Measurements from ENCODE around the gene LRP1B.

LRP1B gene

DNA sequence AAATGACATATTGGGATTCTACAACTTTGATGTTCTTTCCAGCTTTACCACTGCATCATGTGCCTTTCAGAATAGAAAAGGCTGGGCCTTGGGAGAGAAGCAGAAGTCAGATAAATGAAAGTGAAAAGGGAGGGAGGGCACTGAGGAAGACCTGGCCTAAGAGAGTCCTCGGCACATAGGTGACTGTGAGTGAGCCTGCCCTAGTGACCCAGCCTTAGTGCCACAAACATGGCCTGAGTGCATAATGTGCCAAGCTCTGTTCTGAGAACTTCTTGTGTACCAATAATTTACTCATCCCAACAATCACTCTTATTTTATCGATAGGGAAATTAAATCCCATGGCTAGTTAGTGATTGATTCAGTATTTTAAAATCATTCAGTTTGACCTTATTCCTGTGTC lies 436.6 kb downstream of the LRP1B start:
- H3K4me2 ChIP-seq (ENCODE audit: low read depth, low read length, poor library complexity, severe bottlenecking) = no peak overlapping the region
- H3K4me3 ChIP-seq (ENCODE audit: low read length, poor library complexity, severe bottlenecking) = no peak overlapping the region
- H3K9me2 ChIP-seq (replicated peaks; ENCODE audit: low read depth, low read length) = no peaks in the 10 kb centered on the region
- no peaks in the 10 kb centered on the region for H3K4me1 ChIP-seq (ENCODE audit: insufficient read depth, low read length, poor library complexity, severe bottlenecking)
- no peaks in the 10 kb centered on the region for H3K27me3 ChIP-seq (ENCODE audit: insufficient read depth, low read length, poor library complexity, severe bottlenecking)
- no peaks in the 10 kb centered on the region for H3K79me2 ChIP-seq (ENCODE audit: insufficient read depth, low read length)
- no peaks in the 10 kb centered on the region for H3K36me3 ChIP-seq (ENCODE audit: insufficient read depth, low read length)
- no peaks in the 10 kb centered on the region for H4K20me1 ChIP-seq (ENCODE audit: insufficient read depth, low read length, poor library complexity, severe bottlenecking)
- H2AFZ ChIP-seq (ENCODE audit: low read length) = no peak overlapping the region
- no peaks in the 10 kb centered on the region for H3K9me3 ChIP-seq (ENCODE audit: insufficient read depth, low read depth, low read length)
- H3K9ac ChIP-seq (ENCODE audit: low read depth, low read length, poor library complexity, severe bottlenecking) = no peak overlapping the region
- TF ChIP-seq, protein P1, sequence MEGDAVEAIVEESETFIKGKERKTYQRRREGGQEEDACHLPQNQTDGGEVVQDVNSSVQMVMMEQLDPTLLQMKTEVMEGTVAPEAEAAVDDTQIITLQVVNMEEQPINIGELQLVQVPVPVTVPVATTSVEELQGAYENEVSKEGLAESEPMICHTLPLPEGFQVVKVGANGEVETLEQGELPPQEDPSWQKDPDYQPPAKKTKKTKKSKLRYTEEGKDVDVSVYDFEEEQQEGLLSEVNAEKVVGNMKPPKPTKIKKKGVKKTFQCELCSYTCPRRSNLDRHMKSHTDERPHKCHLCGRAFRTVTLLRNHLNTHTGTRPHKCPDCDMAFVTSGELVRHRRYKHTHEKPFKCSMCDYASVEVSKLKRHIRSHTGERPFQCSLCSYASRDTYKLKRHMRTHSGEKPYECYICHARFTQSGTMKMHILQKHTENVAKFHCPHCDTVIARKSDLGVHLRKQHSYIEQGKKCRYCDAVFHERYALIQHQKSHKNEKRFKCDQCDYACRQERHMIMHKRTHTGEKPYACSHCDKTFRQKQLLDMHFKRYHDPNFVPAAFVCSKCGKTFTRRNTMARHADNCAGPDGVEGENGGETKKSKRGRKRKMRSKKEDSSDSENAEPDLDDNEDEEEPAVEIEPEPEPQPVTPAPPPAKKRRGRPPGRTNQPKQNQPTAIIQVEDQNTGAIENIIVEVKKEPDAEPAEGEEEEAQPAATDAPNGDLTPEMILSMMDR (conservative IDR thresholded peaks at IDR 0.05; ENCODE audit: low read length) = no peak
- no peak for TF ChIP-seq EZH2phosphoT487 (IDR thresholded peaks at IDR 0.05; ENCODE audit: borderline replicate concordance)
- H3F3A ChIP-seq (ENCODE audit: low read depth) = no peaks in the 10 kb centered on the region

DNA sequence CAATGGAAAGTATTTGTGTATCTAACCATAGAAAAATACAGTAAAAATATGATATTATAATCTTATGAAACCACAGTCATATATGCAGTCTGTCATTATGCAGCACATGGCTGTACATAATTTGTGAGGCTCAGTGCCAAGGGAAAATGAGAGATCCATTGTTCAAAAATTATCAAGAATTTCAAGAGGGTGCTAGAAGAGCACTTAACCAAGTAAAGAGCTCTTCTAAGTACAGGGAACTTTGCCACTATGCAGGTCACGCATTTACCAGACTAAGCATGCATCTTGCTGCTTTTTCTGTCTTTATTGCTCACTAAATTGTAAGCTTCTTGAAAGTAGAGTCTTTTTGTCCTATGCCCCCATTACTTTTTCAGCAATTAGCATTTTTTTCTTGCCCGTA lies 438.0 kb downstream of the LRP1B start:
- no peaks in the 10 kb centered on the region for H3F3A ChIP-seq (ENCODE audit: low read depth)
- no peaks in the 10 kb centered on the region for H3K4me1 ChIP-seq (ENCODE audit: insufficient read depth, low read length, poor library complexity, severe bottlenecking)
- H3K79me2 ChIP-seq (ENCODE audit: insufficient read depth, low read length) = no peaks in the 10 kb centered on the region
- H3K36me3 ChIP-seq (ENCODE audit: insufficient read depth, low read length) = no peaks in the 10 kb centered on the region
- H3K4me2 ChIP-seq (ENCODE audit: low read depth, low read length, poor library complexity, severe bottlenecking) = no peak overlapping the region
- no peak overlapping the region for H2AFZ ChIP-seq (ENCODE audit: low read length)
- H3K9me3 ChIP-seq (ENCODE audit: insufficient read depth, low read depth, low read length) = no peaks in the 10 kb centered on the region
- no peak overlapping the region for H3K4me3 ChIP-seq (ENCODE audit: low read length, poor library complexity, severe bottlenecking)
- H4K20me1 ChIP-seq (ENCODE audit: insufficient read depth, low read length, poor library complexity, severe bottlenecking) = no peaks in the 10 kb centered on the region
- no peaks in the 10 kb centered on the region for H3K27me3 ChIP-seq (ENCODE audit: insufficient read depth, low read length, poor library complexity, severe bottlenecking)
- H3K9ac ChIP-seq (ENCODE audit: low read depth, low read length, poor library complexity, severe bottlenecking) = no peak overlapping the region
- TF ChIP-seq, protein P1 (conservative IDR thresholded peaks at IDR 0.05; ENCODE audit: low read length) = no peak
- no peak for TF ChIP-seq EZH2phosphoT487 (IDR thresholded peaks at IDR 0.05; ENCODE audit: borderline replicate concordance)
- no peaks in the 10 kb centered on the region for H3K9me2 ChIP-seq (replicated peaks; ENCODE audit: low read depth, low read length)

DNA sequence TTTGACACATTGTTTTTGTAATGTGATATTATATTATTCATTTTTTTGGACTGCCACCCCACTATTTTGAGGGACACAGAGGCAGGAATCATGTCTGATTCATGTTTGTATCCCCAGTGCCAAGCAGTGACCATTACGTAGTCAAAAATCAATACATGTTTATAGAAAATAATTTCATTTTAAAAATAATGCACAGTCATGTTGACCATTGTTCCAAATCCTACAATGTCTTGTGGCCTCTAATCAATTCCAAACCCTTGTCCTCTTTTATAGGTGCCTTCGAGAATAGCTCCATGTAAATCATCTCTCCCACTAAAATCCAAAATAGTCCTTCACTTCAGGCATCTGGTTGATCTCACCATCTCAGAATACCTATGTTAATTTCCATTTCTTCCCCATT lies 454.7 kb downstream of the LRP1B start:
- H3K79me2 ChIP-seq (ENCODE audit: insufficient read depth, low read length) = no peaks in the 10 kb centered on the region
- H3K9ac ChIP-seq (ENCODE audit: low read depth, low read length, poor library complexity, severe bottlenecking) = no peak overlapping the region
- no peaks in the 10 kb centered on the region for H3K9me2 ChIP-seq (replicated peaks; ENCODE audit: low read depth, low read length)
- TF ChIP-seq, protein P1 (conservative IDR thresholded peaks at IDR 0.05; ENCODE audit: low read length) = no peak
- no peak for TF ChIP-seq EZH2phosphoT487 (IDR thresholded peaks at IDR 0.05; ENCODE audit: borderline replicate concordance)
- H3K27me3 ChIP-seq (ENCODE audit: insufficient read depth, low read length, poor library complexity, severe bottlenecking) = no peaks in the 10 kb centered on the region
- no peaks in the 10 kb centered on the region for H3K4me1 ChIP-seq (ENCODE audit: insufficient read depth, low read length, poor library complexity, severe bottlenecking)
- H2AFZ ChIP-seq (ENCODE audit: low read length) = no peak overlapping the region
- no peak overlapping the region for H3K4me3 ChIP-seq (ENCODE audit: low read length, poor library complexity, severe bottlenecking)
- no peak overlapping the region for H3K4me2 ChIP-seq (ENCODE audit: low read depth, low read length, poor library complexity, severe bottlenecking)
- no peaks in the 10 kb centered on the region for H4K20me1 ChIP-seq (ENCODE audit: insufficient read depth, low read length, poor library complexity, severe bottlenecking)
- H3K36me3 ChIP-seq (ENCODE audit: insufficient read depth, low read length) = no peaks in the 10 kb centered on the region
- H3K9me3 ChIP-seq (ENCODE audit: insufficient read depth, low read depth, low read length) = no peaks in the 10 kb centered on the region
- no peaks in the 10 kb centered on the region for H3F3A ChIP-seq (ENCODE audit: low read depth)
